ENCODE data around the gene HAPLN1.

The HAPLN1 gene

GRCh38 chr5:83641946-83642345 lies 78.7 kb downstream of the HAPLN1 start:
- DNase-seq (ENCODE audit: low read depth in 2 of 2) = no peak

- DNase-seq (ENCODE audit: low read depth in 2 of 2) = no peak
Measured at GRCh38 chr5:83639911-83640310, 80.7 kb downstream of the HAPLN1 start.

- peak in 1 of 2 experiments; percentile 2 for DNase-seq (ENCODE audit: low read depth in 2 of 2)
Measured at GRCh38 chr5:83636156-83636555, 84.5 kb downstream of the HAPLN1 start.

- no peak for DNase-seq (ENCODE audit: low read depth in 2 of 2)
Measured at GRCh38 chr5:83633285-83633684, 87.4 kb downstream of the HAPLN1 start.

- no peak for DNase-seq (ENCODE audit: low read depth in 2 of 2)
Measured at GRCh38 chr5:83632874-83633273, 87.8 kb downstream of the HAPLN1 start.

- DNase-seq (ENCODE audit: low read depth in 2 of 2) = no peak
Measured at GRCh38 chr5:83628360-83628759, 92.3 kb downstream of the HAPLN1 start.

- no peak for DNase-seq (ENCODE audit: low read depth in 2 of 2)
Measured at GRCh38 chr5:83614841-83615240, 105.8 kb downstream of the HAPLN1 start.

- DNase-seq (ENCODE audit: low read depth in 2 of 2) = no peak
Measured at GRCh38 chr5:83608122-83608521, 112.5 kb downstream of the HAPLN1 start.

- no peak for DNase-seq (ENCODE audit: low read depth in 2 of 2)
Measured at GRCh38 chr5:83595217-83595616, 125.4 kb downstream of the HAPLN1 start.

GRCh38 chr5:83590966-83591365 lies 129.7 kb downstream of the HAPLN1 start:
- DNase-seq (ENCODE audit: low read depth in 2 of 2) = no peak

GRCh38 chr5:83589786-83590185 lies 130.9 kb downstream of the HAPLN1 start:
- DNase-seq (ENCODE audit: low read depth in 2 of 2) = no peak
